ENCODE data around the gene CALR3.

DNA sequence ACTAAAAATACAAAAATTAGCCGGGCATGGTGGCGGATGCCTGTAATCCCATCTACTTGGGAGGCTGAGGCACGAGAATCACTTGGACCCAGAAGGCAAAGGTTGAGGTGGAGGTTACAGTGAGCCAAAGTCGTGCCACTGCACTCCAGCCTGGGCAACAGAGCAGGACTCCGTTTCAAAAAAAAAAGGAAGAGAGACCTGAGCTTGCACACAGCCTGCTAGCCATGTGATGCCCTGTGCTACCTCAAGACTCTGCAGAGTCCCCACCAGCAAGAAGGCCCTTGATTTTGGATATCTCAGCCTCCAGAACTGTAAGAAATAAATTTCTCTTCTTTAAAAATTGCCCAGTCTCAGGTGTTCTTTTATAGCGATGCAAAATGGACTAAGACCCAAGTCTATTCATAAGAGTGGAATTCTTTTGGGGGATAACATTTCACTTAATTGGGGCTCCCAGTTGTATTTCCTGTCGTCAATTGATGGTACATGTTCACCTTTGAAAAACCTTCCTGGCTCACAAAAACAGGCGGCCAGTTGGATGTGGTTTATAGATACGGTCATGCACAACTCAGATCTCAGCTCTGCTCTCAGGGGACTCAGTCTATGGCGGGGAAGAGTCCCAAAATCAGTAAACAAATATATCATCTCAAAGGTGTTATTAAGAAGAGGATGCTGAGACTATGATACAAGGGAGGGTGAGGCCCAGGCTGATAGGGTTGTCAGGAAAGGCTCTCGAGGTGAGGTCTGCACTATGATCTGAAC lies 48.7 kb upstream of the CALR3 start:
- no peak for TF ChIP-seq POLR2A (IDR thresholded peaks at IDR 0.05)
- TF ChIP-seq, protein P1, sequence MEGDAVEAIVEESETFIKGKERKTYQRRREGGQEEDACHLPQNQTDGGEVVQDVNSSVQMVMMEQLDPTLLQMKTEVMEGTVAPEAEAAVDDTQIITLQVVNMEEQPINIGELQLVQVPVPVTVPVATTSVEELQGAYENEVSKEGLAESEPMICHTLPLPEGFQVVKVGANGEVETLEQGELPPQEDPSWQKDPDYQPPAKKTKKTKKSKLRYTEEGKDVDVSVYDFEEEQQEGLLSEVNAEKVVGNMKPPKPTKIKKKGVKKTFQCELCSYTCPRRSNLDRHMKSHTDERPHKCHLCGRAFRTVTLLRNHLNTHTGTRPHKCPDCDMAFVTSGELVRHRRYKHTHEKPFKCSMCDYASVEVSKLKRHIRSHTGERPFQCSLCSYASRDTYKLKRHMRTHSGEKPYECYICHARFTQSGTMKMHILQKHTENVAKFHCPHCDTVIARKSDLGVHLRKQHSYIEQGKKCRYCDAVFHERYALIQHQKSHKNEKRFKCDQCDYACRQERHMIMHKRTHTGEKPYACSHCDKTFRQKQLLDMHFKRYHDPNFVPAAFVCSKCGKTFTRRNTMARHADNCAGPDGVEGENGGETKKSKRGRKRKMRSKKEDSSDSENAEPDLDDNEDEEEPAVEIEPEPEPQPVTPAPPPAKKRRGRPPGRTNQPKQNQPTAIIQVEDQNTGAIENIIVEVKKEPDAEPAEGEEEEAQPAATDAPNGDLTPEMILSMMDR (IDR thresholded peaks at IDR 0.05 in 4 of 5, conservative IDR thresholded peaks at IDR 0.05 in 1 of 5): no peak

Data from gastrocnemius medialis (tissue), 4 donors.